HG03159 (cell line): ENCODE data around the gene JAG2.
A peak's percentile ranks its signal among the peaks of the same experiment; 100 is the strongest.

Experiments used
- ATAC-seq: cut with Tn5 transposase; IDR thresholded peaks from one replicate; pipeline ENCODE4 v1.9.1; 2021; ENCODE audit warnings: mild to moderate bottlenecking, moderate library complexity; ENCODE audit not compliant: unreplicated experiment

The JAG2 gene

DNA sequence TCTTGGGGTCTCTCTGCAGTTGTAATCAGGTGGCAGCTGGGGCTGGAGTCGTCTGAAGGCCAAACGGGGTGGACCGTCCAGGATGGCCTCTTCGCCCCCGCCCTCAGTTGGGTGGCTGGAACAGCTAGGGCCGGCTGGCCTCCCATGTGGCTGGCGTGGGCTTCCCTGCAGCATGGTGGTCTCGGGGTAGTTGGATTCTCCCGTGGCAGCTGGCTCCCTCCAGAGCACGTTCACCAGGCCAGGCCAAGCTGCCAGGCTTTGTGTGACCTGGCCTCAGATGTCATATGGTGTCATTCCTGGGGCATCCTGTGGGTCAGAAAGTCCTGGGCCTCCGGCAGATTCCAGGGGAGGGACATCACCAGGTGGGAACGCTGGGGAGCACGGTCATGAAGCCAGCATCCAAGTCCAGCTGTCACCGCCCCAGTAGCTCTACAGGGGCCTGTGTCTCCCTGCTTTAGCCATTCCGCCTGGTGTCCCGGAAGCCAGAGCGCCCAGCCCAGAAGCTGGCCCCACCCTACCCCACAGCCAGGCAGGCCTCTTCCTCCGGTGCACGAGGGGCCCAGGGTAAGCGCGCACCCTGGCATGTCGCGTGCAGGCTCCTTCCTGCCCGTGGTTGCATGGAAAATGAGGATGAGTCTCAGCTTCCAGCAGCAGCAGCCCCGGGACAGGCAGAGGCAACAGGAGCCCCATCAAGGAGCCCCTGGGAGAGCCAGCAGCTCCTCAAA, 13.9 kb upstream of the JAG2 start:
- no peak for ATAC-seq

DNA sequence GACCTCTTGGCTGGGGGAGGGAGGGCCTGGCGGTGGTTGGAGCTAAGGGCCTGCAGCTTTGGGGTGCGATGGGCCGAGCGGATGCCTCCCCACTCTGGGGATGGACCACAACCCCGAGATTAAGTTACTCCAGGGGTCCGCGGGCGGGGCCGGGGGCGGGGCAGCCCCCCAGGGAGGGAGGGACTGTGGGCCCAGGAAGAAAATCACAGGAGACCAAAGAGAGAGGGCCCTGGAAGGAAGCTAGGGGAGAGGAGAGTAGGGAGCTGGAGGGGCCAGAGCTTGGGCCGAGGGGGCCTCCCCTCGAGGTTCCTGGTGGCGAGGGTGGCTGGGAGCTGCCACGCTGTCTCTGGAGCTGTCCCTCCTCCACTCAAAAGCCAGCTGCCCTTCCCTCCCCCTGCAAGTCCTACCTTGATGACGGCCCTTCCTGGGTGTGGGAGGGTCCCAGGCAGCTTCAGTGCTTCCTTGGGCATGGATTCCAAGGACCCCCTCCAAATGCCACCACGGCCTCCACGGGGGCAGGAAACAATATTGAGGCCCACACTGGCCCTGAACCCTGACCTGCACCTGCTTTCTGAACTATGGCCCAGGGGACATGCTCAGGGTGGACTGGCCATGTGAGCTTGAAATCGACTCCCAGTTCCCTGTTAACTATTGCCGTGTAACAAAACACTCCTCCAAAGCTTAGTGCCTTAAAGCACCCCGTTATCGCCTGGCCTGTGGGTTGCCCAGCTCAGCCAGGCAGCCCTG, 13.1 kb upstream of the JAG2 start:
- ATAC-seq, result no peak

DNA sequence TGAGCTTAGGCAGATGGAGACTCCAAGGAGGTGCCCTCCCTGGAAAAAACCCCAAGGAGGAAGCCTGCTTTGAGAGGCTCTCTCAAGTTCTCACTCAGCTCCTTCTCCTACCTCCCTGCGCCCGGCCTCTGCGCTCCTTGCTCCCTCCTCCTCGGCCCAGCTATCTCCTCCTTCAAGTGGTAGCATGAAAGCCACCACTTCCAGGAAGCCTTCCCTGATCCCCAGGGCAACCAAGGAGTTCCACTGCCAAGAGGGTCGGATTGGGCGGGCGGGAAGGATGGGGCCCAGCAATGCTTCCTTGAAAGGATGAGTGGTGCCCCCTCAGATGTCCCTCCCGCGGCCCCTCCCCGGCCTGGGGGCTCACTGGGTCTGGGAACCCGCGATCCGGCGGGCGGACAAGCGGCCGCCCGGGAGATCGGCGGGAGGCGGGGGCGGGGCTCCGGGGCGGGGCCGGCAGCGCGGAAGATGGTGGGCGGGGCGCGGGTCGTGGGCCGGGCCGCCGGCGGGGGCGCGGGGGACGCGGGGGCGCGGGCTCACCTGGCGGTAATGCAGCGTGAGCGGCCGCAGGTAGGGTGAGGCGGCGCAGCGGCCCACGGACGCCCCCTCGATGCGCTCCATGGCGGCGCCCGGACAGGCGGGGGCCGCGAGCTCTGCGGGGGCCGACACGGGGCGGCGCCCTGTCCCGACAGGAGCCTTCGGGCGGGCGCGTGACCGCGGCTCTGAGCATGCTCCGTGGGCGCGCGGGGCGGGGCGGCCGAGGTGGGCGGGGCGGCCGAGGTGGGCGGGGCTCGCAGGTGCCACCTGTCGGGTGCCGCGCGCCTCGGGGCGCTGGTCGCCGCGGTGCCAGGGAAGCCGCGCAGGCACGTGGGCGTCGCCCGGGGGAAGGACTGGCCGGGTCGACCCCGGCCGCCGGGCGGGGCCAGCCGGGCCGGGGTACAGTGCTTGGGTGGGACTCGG, 12.3 kb upstream of the JAG2 start, which contains the start of gene NUDT14:
Gene NUDT14, minus strand, starts transcription at position 721 of the 957 bp plus-strand sequence. Its CDS starts 103 bp downstream, at position 618.
- peak; percentile 60 for ATAC-seq

DNA sequence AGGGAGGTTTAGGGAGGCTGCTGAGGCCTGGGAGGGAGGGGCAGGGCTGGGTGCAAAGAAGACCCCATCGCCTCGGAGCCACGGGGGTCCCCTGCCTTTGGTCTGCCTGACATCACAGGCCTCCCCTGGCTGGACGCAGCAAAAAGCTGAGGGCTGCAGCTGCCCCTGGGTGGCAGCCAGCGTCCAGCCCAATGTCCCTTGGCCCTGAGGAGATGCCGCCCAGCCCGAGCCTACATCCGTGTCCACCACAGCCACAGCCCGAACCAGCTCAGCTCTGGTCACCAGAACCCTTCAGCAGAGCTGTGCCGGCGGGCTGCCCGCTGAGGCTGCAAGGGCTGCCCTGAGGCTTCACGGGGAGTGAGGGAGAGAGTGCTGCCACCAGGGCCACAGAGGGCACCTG, 10.6 kb upstream of the JAG2 start:
- no peak for ATAC-seq

DNA sequence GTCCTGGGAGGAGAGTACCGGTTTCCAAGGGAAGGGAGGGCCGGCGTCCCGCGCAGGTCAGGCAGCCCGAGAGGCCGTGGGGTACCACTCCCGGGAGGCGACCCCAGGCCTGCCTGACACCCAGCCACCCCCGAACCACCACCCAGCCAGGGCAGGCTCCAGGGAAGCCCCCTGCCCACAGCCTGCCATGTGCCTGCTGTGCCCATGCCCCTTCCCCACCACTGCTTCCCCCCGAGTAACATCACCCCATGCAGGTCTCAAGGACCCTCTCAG, 10.2 kb upstream of the JAG2 start:
- no peak for ATAC-seq

DNA sequence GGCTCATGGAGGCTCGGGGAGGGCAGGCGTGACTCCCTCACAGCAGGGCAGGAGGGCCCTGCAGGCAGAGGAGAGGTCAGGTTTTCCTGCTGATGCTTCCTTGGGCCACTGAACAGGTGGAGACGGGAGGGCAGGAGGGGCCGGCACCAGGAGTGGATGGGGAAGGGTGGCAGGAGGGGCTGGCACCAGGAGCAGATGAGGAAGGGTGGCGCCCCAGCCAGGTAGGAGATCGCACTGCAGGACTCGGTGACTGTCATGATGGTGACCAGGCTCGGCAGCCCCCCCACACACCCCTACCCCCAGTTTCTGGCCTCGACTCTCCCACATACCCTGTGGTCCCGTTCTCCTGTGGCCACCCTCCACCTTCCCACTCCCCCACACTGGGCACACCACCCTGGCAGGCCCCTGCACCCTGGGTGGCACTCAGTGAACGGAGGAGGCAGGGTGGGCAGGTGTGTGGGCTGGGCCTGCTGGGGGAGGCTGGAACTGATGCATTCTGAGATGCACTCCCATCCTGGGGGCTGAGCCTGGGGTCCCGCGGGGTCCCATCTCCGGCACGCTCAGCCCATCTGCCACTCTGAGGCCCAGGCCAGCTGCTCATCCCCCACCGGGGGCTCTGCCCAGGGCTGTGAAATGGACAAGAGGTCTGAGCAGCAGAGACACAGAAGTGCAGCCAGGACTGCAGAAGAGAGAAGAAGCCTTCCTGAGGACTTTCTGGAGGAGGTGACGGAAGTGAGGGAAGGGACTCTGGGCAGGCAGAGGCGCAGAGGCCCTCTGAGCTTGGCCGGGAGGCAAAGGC, 9.7 kb upstream of the JAG2 start:
- no peak for ATAC-seq

DNA sequence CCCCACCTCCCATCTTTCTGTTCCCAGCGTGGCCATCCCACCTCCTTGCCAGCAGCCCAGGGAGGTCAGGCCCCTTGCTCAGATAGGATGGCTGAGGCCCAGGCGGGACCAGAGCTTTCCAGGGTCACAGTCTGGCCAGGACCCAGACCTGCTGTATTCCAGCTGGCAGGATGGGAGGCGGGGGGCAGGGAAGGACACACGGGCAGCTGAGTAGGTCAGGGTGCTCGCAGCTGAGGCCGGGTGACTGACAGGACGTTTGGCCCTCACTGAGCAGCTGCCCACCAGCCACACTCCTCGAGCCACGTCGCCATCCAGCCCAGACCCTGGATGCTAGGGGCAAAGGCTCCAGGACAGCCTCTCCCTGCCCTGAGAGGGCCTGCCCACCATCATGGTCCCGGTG, 8.5 kb upstream of the JAG2 start:
- no peak for ATAC-seq

DNA sequence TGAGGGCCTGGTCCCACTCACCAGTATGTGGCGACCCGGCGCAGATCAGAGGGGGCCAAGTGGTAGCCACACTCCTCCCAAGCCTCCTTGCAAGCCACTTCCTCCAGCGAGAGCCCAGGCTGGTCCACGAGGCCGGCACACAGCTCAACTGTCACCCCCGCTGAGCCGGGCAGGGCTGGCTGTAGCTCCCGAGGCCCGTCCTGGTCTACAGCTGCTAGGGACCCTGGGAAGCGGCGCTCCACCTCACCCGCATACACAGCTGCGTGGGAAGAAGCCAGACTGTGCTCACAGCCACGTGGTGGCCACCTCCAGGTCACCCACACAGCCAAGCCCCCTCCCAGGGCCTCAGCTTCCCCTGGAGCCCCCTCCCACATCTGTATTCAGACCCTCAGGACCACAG, 7.9 kb upstream of the JAG2 start:
- ATAC-seq, result no peak

DNA sequence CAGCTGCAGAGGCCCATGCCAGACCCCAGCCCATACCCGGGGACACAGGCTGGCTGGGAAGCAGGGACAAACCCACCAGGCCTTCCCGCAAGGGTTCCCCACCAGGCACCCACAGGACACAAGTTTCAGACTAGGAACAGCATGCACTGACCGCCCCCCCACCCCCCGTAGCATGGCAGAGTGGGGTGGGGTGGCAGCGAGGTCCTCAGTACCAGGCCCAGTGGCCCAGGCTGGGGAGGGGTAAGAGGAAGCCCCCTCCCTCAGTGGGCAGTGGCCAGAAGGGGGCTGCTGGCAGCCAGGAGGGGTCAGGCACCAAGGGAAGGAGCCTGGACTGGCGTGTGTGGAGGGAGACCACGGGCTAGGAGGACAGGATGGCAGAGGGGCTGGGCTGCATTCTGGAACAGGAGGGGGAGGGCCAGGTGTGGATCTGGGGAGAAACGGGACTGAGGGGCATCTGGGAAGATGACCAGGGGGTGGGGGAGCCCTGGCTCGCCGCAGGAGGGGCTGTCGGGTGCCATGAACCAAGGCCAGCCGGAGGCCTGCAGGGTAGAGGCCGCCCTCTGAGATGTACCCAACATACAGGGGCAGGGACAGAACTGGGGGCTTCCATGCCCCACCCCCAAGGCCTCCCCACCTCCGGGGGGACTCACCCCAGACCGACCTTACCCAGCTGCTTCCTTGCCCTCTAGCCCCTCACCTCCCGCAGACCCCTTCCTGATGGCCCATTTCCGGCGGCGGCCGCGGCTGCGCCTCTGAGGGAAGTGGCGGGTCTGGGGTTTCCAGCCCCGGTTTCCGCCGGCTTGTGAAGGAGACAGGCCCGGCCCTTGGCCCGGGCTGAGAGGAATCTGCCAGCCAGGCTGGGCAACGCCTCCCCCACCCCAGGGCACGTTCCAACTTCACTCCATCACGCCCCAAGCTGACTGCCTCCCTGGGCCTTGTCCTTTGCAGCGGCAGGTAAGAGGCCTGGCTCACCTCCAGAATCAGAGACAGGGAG, 5.6 kb upstream of the JAG2 start:
- no peak for ATAC-seq

DNA sequence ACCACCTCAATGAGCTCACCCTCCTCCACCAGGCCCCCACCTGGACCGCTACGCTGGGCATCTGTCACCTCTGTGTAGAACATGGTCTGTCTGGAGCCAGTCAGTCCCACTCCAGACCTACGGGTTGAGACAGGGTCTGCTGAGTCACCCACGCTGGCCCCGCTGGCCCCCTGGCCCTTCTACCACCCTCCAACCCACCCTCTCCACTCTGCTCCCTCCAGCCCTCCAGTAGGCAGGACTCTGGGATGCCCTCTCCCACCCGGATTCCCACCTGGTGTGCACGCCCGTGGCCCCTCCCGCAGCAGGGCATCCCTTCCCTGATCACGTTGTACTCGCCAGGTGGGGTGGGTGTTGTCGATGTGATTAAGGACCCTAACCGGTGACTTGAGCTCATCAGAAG, 4.6 kb upstream of the JAG2 start:
- ATAC-seq, result no peak

DNA sequence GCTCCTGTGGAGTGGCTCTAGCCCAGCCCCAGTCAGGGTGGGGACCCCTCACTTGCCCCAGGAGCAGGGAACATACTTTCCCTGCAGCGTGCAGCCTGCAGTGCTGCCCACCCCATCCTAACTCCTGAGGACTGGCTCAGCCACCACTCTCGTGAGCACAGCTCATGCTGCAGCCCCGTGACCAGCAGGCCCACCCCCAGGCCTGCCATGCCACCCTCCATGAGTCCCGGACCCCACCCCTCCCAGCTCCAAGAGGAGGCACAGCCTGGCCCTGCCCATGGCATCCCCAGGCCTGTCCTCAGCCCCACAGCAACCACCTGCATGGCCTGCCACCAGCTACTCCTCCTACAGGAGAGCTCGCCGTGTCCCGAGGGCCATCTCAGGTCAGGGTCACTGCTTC, 3.9 kb upstream of the JAG2 start:
- no peak for ATAC-seq

DNA sequence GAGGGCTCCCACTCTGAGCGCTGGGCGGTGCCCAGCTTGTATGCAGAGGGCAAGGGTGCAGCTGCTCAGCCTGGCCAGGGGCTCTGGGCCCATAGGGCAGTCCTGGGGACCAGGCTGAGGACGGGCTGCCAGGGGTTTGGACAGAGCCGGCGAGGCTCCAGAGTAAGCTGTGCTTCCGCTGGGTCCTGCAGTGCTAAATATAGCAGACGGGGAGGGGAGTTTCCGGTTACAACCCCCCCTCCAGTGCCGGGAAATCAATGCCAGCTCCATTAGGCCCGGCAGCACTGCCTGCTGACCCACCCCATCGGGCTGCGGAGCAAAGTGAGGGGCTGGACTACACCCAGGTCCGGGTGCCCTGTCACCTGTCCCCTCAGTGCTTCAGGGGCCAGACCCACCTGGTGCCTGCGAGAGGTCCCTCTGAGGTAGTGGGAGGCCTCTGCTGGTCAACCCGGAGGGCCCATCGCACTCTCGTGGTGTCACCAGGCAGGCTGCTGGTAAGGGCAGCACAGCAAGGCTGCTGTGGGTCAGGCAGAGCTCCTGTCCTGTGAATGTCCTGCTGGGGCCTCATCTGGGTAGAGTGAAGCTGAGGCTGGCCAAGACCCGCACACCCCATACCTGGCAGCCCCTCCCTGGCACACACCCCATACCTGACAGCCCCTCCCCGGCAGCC, 2.6 kb upstream of the JAG2 start:
- ATAC-seq, result no peak

DNA sequence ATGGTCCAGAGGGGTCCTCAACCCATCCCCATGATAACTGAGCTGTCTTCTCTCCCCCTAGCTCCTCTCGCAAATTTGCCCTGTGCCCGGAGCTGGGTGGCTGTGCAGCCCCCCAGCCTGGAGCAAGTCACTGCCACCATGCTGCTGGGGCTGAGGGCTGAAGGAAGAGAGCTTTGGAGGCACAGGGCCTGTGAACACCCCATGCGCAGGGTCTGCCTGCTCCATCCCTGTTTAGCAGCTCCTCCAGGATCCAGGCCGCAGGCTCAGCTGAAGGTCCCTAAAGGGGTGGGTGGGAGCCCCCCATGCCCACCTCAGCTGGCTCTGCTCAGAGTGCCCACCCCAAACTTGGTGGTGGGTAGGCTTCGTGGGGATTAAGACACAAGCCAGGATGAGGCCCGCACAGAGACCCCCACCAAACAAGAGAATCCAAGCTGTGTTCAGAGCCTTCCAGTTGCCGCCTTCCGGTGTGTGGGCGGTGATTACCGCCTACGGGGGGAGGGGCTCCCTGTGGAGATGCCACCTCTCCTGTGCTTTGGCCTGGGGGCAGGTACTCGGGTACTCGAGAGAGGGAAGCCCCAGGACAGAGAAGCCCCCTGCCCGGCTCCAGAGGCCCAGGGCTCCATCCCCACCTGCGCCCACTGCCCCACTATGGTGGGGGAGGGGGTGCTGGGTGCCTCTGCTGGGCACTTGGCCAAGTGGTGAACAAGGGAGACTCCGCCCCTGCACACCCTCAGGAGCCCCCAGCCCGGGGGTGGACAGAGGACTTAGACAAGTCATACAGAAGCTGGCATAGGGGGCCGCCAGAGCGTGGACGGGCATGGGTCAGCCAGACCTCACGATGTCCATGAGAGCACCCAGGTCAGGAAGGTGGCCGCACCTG, 1.4 kb upstream of the JAG2 start:
- ATAC-seq, result no peak

DNA sequence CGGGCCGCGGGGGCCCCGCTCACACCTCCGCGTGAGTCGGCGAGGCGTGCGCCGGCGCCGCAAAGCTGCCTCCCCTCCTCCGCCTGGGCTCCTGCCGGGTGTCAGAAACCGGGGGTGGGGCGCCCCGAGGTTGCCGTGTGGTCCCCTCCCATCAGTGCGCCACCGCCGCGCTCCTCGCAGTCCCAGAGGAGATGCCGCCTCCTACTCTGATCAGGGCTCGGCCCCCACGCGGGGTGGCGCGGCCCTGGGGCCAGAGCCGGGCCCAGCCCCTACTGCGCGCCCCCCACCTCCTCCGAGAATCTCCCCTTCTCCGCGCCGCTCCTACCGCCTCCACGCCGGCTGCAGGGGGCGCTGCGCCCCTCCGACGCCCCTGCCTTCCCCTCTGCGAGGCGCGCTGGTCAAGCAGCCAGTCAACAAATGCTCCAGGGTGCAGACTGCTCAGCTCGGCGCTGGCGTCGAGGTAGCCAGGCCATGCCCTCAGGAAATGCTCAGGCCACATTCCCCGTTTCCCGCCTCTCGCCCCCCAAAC, 467 bp upstream of the JAG2 start:
- ATAC-seq, result no peak

DNA sequence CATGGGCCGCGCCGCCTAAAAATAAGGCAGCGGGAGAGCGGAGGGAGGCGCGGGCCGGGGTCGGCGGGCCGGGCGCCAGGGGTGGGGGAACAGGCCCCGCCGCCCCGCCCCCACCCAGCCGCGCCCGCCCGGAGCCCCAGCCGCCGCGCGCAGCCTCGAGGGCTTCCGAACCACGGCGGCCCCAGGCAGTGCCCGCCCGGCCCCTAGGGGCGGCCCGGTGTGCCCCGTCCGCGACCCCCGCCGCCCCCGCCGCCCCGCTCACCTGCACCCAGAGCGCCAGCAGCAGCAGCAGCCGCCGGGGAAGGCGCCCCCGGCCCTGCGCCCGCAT, 519 bp downstream of the JAG2 start:
- no peak for ATAC-seq

DNA sequence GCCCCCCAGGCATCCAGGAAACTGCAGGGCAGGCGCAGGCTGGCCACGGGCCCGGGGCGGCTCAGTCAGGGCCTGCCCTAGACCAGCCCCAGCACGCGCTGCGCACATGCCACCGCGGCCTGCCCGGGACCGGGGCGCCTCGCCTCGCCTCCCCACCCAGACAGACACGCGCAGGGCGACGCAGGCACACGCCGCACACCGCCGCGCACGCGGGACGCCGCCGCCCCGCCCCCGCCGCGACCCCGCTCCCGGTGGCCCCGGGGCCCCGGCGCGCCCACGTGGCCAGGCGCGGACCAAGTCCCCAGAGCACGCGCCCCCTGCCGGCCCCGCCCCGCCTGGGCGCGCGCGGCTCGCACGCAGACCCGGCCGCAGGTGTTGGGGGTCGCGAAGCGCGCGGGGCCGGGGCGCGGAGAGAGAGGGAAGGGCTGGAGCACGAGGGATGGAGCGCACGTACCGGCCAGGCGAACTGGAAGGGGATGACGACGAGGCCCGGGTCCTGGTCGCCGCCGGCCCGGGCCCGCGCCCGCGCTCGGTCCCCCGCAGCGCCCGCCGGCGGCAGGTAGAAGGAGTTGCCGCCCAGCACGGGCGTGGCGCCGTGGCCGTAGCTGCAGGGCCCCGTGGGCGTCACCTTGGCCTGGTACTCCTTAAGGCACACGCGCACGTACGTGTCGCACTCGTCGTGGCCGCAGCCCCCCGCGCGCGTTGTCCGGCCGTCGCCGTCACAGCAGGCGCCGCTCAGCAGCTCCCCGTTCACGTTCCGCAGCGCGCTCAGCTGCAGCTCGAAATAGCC, 1.1 kb downstream of the JAG2 start:
- ATAC-seq, result no peak
